Measurements from ENCODE around the gene CDC37L1.

- TF ChIP-seq, protein P1, sequence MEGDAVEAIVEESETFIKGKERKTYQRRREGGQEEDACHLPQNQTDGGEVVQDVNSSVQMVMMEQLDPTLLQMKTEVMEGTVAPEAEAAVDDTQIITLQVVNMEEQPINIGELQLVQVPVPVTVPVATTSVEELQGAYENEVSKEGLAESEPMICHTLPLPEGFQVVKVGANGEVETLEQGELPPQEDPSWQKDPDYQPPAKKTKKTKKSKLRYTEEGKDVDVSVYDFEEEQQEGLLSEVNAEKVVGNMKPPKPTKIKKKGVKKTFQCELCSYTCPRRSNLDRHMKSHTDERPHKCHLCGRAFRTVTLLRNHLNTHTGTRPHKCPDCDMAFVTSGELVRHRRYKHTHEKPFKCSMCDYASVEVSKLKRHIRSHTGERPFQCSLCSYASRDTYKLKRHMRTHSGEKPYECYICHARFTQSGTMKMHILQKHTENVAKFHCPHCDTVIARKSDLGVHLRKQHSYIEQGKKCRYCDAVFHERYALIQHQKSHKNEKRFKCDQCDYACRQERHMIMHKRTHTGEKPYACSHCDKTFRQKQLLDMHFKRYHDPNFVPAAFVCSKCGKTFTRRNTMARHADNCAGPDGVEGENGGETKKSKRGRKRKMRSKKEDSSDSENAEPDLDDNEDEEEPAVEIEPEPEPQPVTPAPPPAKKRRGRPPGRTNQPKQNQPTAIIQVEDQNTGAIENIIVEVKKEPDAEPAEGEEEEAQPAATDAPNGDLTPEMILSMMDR (IDR thresholded peaks at IDR 0.05; ENCODE audit: insufficient read depth, low read length, poor library complexity, severe bottlenecking), result no peak
- no peak for TF ChIP-seq EZH2phosphoT487 (conservative IDR thresholded peaks at IDR 0.05; ENCODE audit: low read length)
Observed at GRCh38 chr9:4741365-4742089, 62.2 kb downstream of the CDC37L1 start.
